ENCODE measurements around the gene ZNF205. TPM values are rescaled to one million over a fixed set of nuclear protein-coding genes. Genes with fewer than 3 reads are reported as not detected.
"Not testable (repeated sequence)": the region's sequence is repeated elsewhere in the genome, so short reads cannot be mapped to it uniquely, and the experiment has no call there.

ZNF205 gene
- total RNA-seq, 1 experiment from 2014 or later, result 26.7 TPM

- DNase-seq (ENCODE audit: low spot score), result no peak
Observed at GRCh38 chr16:3148256-3149192, 36.1 kb downstream of the ZNF205 start.

GRCh38 chr16:3149193-3149530, 36.8 kb downstream of the ZNF205 start:
- DNase-seq (ENCODE audit: low spot score), result no peak

- DNase-seq (ENCODE audit: low spot score), result peak; percentile 78
Observed at GRCh38 chr16:3149630-3150345, 37.4 kb downstream of the ZNF205 start.

GRCh38 chr16:3150346-3151218, 38.2 kb downstream of the ZNF205 start:
- peak; percentile 100 for DNase-seq (ENCODE audit: low spot score)

GRCh38 chr16:3152027-3152276, 39.6 kb downstream of the ZNF205 start:
- DNase-seq (ENCODE audit: low spot score), result no peak

GRCh38 chr16:3152277-3152990, 40.0 kb downstream of the ZNF205 start:
- peak; percentile 97 for DNase-seq (ENCODE audit: low spot score)

- no peak for DNase-seq (ENCODE audit: low spot score)
Observed at GRCh38 chr16:3152991-3153368, 40.6 kb downstream of the ZNF205 start.

- no peak for DNase-seq (ENCODE audit: low spot score)
Observed at GRCh38 chr16:3155181-3155580, 42.8 kb downstream of the ZNF205 start.

GRCh38 chr16:3155972-3156371, 43.6 kb downstream of the ZNF205 start:
- no peak for DNase-seq (ENCODE audit: low spot score)

- DNase-seq (ENCODE audit: low spot score), result peak; percentile 97
Observed at GRCh38 chr16:3157229-3158025, 45.0 kb downstream of the ZNF205 start.

- peak; percentile 54 for DNase-seq (ENCODE audit: low spot score)
Observed at GRCh38 chr16:3158026-3158509, 45.7 kb downstream of the ZNF205 start.

GRCh38 chr16:3158510-3159314, 46.3 kb downstream of the ZNF205 start:
- DNase-seq (ENCODE audit: low spot score), result peak; percentile 89

- peak; percentile 67 for DNase-seq (ENCODE audit: low spot score)
Observed at GRCh38 chr16:3161235-3162018, 49.0 kb downstream of the ZNF205 start.

- DNase-seq (ENCODE audit: low spot score), result no peak
Observed at GRCh38 chr16:3164121-3164991, 52.0 kb downstream of the ZNF205 start.

- no peak for DNase-seq (ENCODE audit: low spot score)
Observed at GRCh38 chr16:3165111-3165822, 52.9 kb downstream of the ZNF205 start.

GRCh38 chr16:3166505-3166886, 54.1 kb downstream of the ZNF205 start:
- DNase-seq (ENCODE audit: low spot score), result no peak

- not testable (repeated sequence) for DNase-seq (ENCODE audit: low spot score)
Observed at GRCh38 chr16:3168729-3169128, 56.3 kb downstream of the ZNF205 start.

All from HT-29 (cell line).